ENCODE results near the gene CNIH1.

CNIH1 gene

GRCh38 chr14:54377501-54377900, 63.7 kb downstream of the CNIH1 start:
- no peak for TF ChIP-seq CTCF (IDR thresholded peaks at IDR 0.05; ENCODE audit: borderline replicate concordance, insufficient read depth, low read depth, low read length)
- H3K4me3 ChIP-seq (ENCODE audit: low read depth, low read length) = no peak overlapping the region

GRCh38 chr14:54374117-54374884, 66.9 kb downstream of the CNIH1 start:
- TF ChIP-seq CTCF (IDR thresholded peaks at IDR 0.05; ENCODE audit: borderline replicate concordance, insufficient read depth, low read depth, low read length) = no peak
- H3K4me3 ChIP-seq (ENCODE audit: low read depth, low read length) = no peak overlapping the region

All from GM12875 (cell line).